ENCODE results near the gene DDX54.
A peak's percentile ranks its signal among the peaks of the same experiment; 100 is the strongest.
"Not testable (repeated sequence)": the region's sequence is repeated elsewhere in the genome, so short reads cannot be mapped to it uniquely, and the experiment has no call there.

The DDX54 gene

DNA sequence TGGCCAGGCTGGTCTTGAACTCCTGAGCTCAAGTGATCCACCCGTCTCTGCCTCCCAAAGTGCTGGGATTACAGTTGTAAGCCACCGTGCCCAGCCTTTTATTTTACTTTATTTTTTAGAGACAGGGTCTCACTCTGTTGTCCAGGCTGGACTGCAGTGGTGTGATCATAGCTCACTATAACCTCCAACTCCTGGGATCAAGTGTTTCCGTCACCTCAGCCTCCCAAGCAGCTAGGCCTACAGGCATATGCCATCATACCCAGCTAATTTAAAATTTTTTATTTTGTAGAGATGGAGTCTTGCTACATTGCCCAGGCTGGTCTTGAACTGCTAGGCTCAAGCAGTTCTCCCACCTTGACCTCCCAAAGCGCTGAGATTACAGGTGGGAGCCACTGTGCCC is 39.7 kb upstream of the DDX54 start:
- no peak for DNase-seq (ENCODE audit: low spot score in 2 of 2)
- Mint-ChIP-seq H3K4me3 (no peak overlapping the region), H3K27me3 (no peaks in the 10 kb centered on the region), H3K9me3 (no peaks in the 10 kb centered on the region), H3K4me1 (peaks cover 26% of the 10 kb centered on the region), H3K36me3 (peaks cover 8% of the 10 kb centered on the region), H3K27ac (no peak overlapping the region)
- no peak for ATAC-seq (ENCODE audit: low read depth)

DNA sequence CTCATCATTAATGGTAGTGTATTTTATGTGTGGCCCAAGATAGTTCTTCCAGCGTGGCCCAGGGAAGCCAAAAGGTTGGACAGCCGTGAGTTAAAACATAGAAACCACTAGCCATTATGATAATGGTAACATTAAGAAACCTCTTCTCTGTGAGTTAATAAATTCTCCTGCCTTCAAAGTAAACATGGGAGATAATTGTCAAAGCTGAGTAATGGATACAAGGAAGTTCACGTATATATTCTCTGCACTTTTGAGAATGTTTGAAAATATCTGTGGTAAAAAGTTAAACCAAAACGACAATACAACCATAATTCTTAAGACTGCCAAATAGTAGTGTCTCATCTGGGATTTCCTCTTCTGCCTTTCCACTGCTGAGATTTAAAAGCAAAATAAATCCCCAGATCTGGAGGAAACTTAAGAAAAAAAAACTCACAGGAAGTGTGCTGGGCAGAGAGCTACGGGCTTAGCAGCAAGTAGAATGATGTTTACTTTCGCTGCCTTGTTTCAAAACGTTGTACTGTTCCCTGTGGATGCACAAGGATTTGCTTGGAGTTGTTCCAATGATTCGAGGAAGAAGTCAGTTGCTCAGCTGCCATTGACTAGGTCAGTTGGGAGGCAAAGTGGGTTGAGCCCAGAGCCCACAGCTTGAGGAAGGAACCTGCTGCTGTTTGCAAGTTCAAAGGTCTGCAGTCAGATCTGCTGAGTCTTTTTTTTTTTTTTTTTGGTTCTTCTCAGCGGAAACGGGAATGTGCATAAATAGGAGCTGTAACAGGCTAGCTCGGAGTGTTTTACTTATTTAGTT is 37.7 kb upstream of the DDX54 start:
- ATAC-seq (ENCODE audit: low read depth) (no peak), DNase-seq (ENCODE audit: low spot score in 2 of 2) (no peak)
- Mint-ChIP-seq H3K27me3 (no peaks in the 10 kb centered on the region), H3K9me3 (no peaks in the 10 kb centered on the region), H3K36me3 (peaks cover 4% of the 10 kb centered on the region), H3K27ac (peak overlapping the region; percentile 91), H3K4me3 (peak overlapping the region; percentile 88), H3K4me1 (peaks cover 17% of the 10 kb centered on the region)

GRCh38 chr12:113221997-113222729 is 36.9 kb upstream of the DDX54 start:
- Mint-ChIP-seq H3K9me3 (no peaks in the 10 kb centered on the region), H3K27me3 (no peaks in the 10 kb centered on the region), H3K36me3 (no peaks in the 10 kb centered on the region), H3K27ac (peak overlapping the region; percentile 91), H3K4me3 (peak overlapping the region; percentile 88), H3K4me1 (peaks cover 18% of the 10 kb centered on the region)
- ATAC-seq (ENCODE audit: low read depth) (no peak), DNase-seq (ENCODE audit: low spot score in 2 of 2) (no peak)

- H3K4me3 Mint-ChIP-seq, result peak within 1 kb of the TSS; percentile 88
- no peaks in the 10 kb centered on the region for H3K9me3 Mint-ChIP-seq
- ATAC-seq (ENCODE audit: low read depth) (peak; percentile 90), DNase-seq (ENCODE audit: low spot score in 2 of 2) (peak; percentile 93 to 99)
- H3K27ac Mint-ChIP-seq, result peak within 1 kb of the TSS; percentile 91
- H3K4me1 Mint-ChIP-seq, result peaks cover 19% of the 10 kb centered on the region
- H3K36me3 Mint-ChIP-seq, result no peaks in the 10 kb centered on the region
- H3K27me3 Mint-ChIP-seq, result no peaks in the 10 kb centered on the region
Observed at GRCh38 chr12:113221181-113221996, 36.1 kb upstream of the DDX54 start, which contains the start of gene TPCN1. TPCN1 (plus strand) TSS chr12:113221464; CDS start chr12:113226853, 5,389 bp downstream.

- peak overlapping the region; percentile 88 for H3K4me3 Mint-ChIP-seq
- no peaks in the 10 kb centered on the region for H3K36me3 Mint-ChIP-seq
- ATAC-seq (ENCODE audit: low read depth) (no peak), DNase-seq (ENCODE audit: low spot score in 2 of 2) (no peak)
- H3K27me3 Mint-ChIP-seq, result no peaks in the 10 kb centered on the region
- peak overlapping the region; percentile 91 for H3K27ac Mint-ChIP-seq
- no peaks in the 10 kb centered on the region for H3K9me3 Mint-ChIP-seq
- peaks cover 19% of the 10 kb centered on the region for H3K4me1 Mint-ChIP-seq
Observed at GRCh38 chr12:113220593-113221180, 35.4 kb upstream of the DDX54 start.

DNA sequence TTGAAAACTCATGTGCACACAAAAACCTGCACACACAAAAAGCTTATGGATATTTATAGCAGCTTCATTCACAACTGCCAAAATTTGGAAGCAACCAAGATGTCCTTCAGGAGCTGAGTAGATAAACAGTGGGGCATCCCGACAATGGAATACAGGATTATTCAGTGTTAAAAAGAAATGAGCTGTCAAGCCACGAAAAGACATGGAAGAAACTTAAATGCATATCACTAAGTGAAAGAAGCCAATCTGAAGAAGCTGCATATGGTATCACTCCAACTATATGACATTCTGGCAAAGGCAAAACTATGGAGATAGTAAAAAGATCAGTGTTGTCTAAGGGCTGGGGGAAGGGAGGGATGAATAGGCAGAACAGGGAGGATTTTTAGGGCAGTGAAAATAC is 30.7 kb upstream of the DDX54 start:
- Mint-ChIP-seq H3K9me3 (no peaks in the 10 kb centered on the region), H3K27me3 (no peaks in the 10 kb centered on the region), H3K4me1 (peaks cover 5% of the 10 kb centered on the region), H3K4me3 (no peak overlapping the region), H3K27ac (no peak overlapping the region), H3K36me3 (no peaks in the 10 kb centered on the region)
- ATAC-seq (ENCODE audit: low read depth) (no peak), DNase-seq (ENCODE audit: low spot score in 2 of 2) (no peak)

- Mint-ChIP-seq H3K4me3 (no peak overlapping the region), H3K9me3 (no peaks in the 10 kb centered on the region), H3K4me1 (peaks cover 10% of the 10 kb centered on the region), H3K27me3 (no peaks in the 10 kb centered on the region), H3K36me3 (no peaks in the 10 kb centered on the region), H3K27ac (no peak overlapping the region)
- ATAC-seq (ENCODE audit: low read depth), result no peak
- DNase-seq (ENCODE audit: low spot score in 2 of 2), result no peak
Observed at GRCh38 chr12:113214895-113215400, 29.7 kb upstream of the DDX54 start.

GRCh38 chr12:113211160-113211559 is 25.9 kb upstream of the DDX54 start:
- Mint-ChIP-seq H3K27ac (peak overlapping the region; percentile 48), H3K36me3 (no peaks in the 10 kb centered on the region), H3K9me3 (peaks cover under 1% of the 10 kb centered on the region), H3K4me3 (no peak overlapping the region), H3K27me3 (no peaks in the 10 kb centered on the region), H3K4me1 (peaks cover 25% of the 10 kb centered on the region)
- no peak for ATAC-seq (ENCODE audit: low read depth)
- DNase-seq (ENCODE audit: low spot score in 2 of 2), result no peak

DNA sequence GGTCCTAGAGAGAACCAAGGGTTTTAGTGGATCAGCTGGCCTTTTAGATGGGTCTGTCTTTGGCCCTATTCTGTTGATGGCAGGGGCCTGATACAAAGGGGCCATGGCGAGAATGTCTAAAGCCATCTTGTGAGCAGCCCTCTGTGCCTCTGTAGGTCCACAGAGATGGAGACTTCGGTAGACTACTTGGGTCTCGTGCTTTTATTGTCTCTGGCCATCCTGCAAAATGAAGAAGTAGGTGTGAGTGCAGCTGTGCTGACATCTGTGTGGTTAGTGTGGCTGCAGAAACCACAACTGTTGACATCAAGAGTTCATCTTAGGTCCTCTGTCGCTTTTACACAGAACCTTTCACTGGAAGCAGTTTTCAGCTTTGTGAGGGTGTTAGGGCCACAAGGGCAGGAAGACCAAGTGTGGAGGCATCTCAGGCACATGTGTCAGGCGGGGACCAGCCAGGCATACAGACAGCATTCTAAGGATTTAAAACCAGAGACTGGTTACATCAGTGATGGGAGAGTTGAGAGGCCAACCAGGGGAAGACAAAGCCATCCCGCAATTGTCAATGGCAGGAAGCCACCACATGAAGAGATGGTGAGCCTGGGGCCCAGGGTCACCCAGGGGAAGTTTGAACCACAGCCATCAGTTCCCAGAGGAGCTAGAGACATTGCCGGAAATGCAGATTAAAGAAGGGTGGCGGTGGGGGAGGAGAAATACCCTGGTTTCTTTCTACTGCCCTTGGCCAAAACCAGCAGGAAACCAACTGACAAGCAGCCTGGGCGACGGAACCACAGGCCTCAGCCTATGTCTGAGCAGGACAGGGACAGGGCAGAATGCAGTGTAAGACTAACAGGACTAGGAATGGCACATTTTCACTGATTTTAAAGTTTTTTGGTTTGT is 23.0 kb upstream of the DDX54 start:
- no peaks in the 10 kb centered on the region for H3K27me3 Mint-ChIP-seq
- peak; percentile 83 for ATAC-seq (ENCODE audit: low read depth)
- DNase-seq (ENCODE audit: low spot score in 2 of 2), result peak; percentile 70 to 76
- H3K27ac Mint-ChIP-seq, result peak overlapping the region; percentile 97
- peaks cover 2% of the 10 kb centered on the region for H3K9me3 Mint-ChIP-seq
- peak overlapping the region; percentile 79 for H3K4me3 Mint-ChIP-seq
- H3K36me3 Mint-ChIP-seq, result no peaks in the 10 kb centered on the region
- peaks cover 31% of the 10 kb centered on the region for H3K4me1 Mint-ChIP-seq

GRCh38 chr12:113207613-113208040 is 22.3 kb upstream of the DDX54 start:
- Mint-ChIP-seq H3K36me3 (no peaks in the 10 kb centered on the region), H3K4me3 (peak overlapping the region; percentile 79), H3K4me1 (peaks cover 35% of the 10 kb centered on the region), H3K9me3 (peaks cover 2% of the 10 kb centered on the region), H3K27me3 (no peaks in the 10 kb centered on the region), H3K27ac (peak overlapping the region; percentile 97)
- ATAC-seq (ENCODE audit: low read depth) (peak; percentile 3), DNase-seq (ENCODE audit: low spot score in 2 of 2) (peak in 1 of 2 donors; percentile 13)

- H3K36me3 Mint-ChIP-seq; H3K27me3 Mint-ChIP-seq; ATAC-seq (ENCODE audit: low read depth); DNase-seq (ENCODE audit: low spot score in 2 of 2); H3K4me3 Mint-ChIP-seq; H3K9me3 Mint-ChIP-seq: not testable (repeated sequence)
- Mint-ChIP-seq H3K4me1 (peaks cover 35% of the 10 kb centered on the region), H3K27ac (peak overlapping the region; percentile 71)
Observed at GRCh38 chr12:113206802-113207201, 21.5 kb upstream of the DDX54 start.

DNA sequence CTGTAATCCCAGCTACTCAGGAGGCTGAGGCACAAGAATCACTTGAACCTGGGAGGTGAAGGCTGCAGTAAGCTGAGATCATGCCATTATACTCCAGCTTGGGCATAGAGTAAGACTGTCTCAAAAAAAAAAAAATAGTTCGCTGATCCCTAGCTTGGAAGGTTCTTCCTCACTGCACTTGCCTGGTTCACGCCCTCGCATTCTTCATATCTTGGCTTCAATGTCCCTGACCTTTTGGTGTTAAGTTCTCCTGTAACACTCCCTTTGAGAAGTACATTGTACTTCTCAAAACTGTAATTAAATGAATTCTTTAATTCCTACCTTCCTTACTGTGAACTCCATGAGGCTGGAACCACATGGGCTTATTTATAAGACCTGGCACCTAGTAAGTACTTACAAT is 19.5 kb upstream of the DDX54 start:
- peaks cover 2% of the 10 kb centered on the region for H3K9me3 Mint-ChIP-seq
- DNase-seq (ENCODE audit: low spot score in 2 of 2) (no peak), ATAC-seq (ENCODE audit: low read depth) (no peak)
- H3K27me3 Mint-ChIP-seq, result no peaks in the 10 kb centered on the region
- H3K4me3 Mint-ChIP-seq, result no peak overlapping the region
- H3K4me1 Mint-ChIP-seq, result peaks cover 29% of the 10 kb centered on the region
- H3K36me3 Mint-ChIP-seq, result no peaks in the 10 kb centered on the region
- H3K27ac Mint-ChIP-seq, result peak overlapping the region; percentile 55

Data from memory B cell (primary cell).